Renal cortex interstitium (tissue), 11 donors: Measurements from ENCODE around the gene TMUB1. TPM values are rescaled to one million over a fixed set of nuclear protein-coding genes. Genes with fewer than 3 reads are reported as not detected.
"Not testable (repeated sequence)": the region's sequence is repeated elsewhere in the genome, so short reads cannot be mapped to it uniquely, and the experiment has no call there.

Experiments
- DNase-seq, 11 donors: peaks; one replicate each; pipeline ENCODE4 v3.0.0-alpha.2; 2013; ENCODE audit warnings: low read depth in 9 of 11, low spot score in 4 of 11; ENCODE audit errors: extremely low read depth in 1 of 11
- polyA plus RNA-seq, 3 donors: library from polyadenylated mRNA; unstranded; fragments of 120-200 nt; gene quantifications; one replicate each; pipeline ENCODE4 v1.2.1, GENCODE V29; 2013; ENCODE audit not compliant: insufficient read length in 3 of 3

TMUB1 gene
- polyA plus RNA-seq, 3 donors, result 21.6 to 36.0 (median 34.5) TPM

- DNase-seq, result no peak
Measured at GRCh38 chr7:151047976-151048815, 35.1 kb downstream of the TMUB1 start, which contains the start of gene ASIC3. Gene ASIC3, plus strand, starts transcription at chr7:151048531. Its CDS starts 355 bp downstream, at chr7:151048886.

GRCh38 chr7:151046603-151047573 is 36.4 kb downstream of the TMUB1 start:
- DNase-seq, result no peak

- DNase-seq, result no peak
Measured at GRCh38 chr7:151045967-151046366, 37.3 kb downstream of the TMUB1 start.

GRCh38 chr7:151045262-151045661 is 38.0 kb downstream of the TMUB1 start:
- DNase-seq, result no peak

GRCh38 chr7:151043959-151044358 is 39.3 kb downstream of the TMUB1 start:
- DNase-seq, result no peak

- not testable (repeated sequence) for DNase-seq
Measured at GRCh38 chr7:151043449-151043848, 39.8 kb downstream of the TMUB1 start.

- DNase-seq, result no peak
Measured at GRCh38 chr7:151040616-151041375, 42.5 kb downstream of the TMUB1 start.

- DNase-seq, result no peak
Measured at GRCh38 chr7:151039850-151040548, 43.3 kb downstream of the TMUB1 start.

GRCh38 chr7:151038951-151039849 is 44.1 kb downstream of the TMUB1 start:
- no peak for DNase-seq

GRCh38 chr7:151035902-151036301 is 47.4 kb downstream of the TMUB1 start:
- DNase-seq, result no peak

- no peak for DNase-seq
Measured at GRCh38 chr7:151035026-151035717, 48.1 kb downstream of the TMUB1 start.

- no peak for DNase-seq
Measured at GRCh38 chr7:151034312-151035025, 48.8 kb downstream of the TMUB1 start.

- DNase-seq, result no peak
Measured at GRCh38 chr7:151033864-151034249, 49.4 kb downstream of the TMUB1 start.

GRCh38 chr7:151032936-151033863 is 50.1 kb downstream of the TMUB1 start:
- no peak for DNase-seq
